ENCODE results near the gene NHEJ1. TPM values are rescaled to one million over a fixed set of nuclear protein-coding genes. Genes with fewer than 3 reads are reported as not detected.
A peak's percentile ranks its signal among the peaks of the same experiment; 100 is the strongest.

The NHEJ1 gene
- total and polyA plus RNA-seq, 7 experiments from 2014 or later = 11.4 to 32.7 (median 18.5) TPM

DNA sequence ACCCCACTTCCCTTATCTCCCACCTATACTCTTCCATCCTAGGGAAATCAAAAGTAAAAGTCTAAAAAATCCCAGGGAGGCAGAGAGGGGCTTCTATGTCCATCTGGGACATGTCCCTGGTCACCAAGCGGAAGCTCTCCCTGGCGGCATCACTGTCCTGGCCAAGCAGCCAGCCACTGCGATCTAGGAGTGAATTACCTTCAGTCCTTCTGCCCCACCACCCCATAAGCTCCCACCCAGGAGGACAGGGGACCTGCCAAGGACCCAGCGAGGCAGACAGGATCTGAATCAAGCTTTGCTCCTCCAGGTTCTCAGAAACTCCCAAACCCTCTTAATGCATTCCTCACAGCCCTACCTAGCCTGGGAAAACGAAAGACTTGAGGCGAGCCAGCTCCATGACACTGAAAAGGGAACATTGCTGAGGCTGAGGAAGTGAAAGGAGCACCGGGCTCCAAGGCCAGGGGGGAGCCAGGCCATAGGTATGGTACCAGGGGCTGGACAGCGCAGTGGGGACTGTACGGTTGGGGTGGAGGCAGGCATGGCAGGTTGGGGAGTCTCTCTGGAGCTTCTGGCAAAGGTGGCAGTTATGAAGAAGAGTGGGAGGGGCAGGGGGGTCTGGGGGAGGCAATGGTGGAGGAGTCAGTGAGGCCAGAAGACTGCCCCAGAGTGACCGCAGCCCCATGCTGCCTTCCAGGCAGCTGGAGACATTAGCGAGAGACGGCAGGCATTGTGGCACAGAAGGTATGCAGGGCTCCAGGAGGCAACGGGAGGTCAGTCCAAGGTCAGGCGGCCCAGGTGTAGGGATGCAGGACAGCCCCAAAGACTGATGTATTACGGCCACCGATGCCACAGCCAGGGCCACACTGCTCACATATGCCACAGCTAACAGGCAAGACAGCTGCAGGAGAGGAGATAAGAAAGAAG is 11.9 kb upstream of the NHEJ1 start:
- no peaks in the 10 kb centered on the region for H3K27me3 Mint-ChIP-seq
- Histone ChIP-seq H3K27me3 (ENCODE audit: control insufficient read depth in 2 of 2, insufficient read depth in 2 of 2, low read length in 2 of 2) (no peaks in the 10 kb centered on the region), H3K4me3 (ENCODE audit: low read length) (no peak overlapping the region), H3K36me3 (ENCODE audit: control insufficient read depth in 2 of 3, insufficient read depth in 3 of 3, low read length in 3 of 3) (peaks cover 13 to 35% (median 13%) of the 10 kb centered on the region in 3 experiments), H3K4me1 (ENCODE audit: control insufficient read depth in 2 of 2, insufficient read depth in 2 of 2, low read length in 2 of 2) (peaks cover 23 to 27% of the 10 kb centered on the region in 2 donors), H3K27ac (ENCODE audit: low read depth, low read length) (no peak overlapping the region), H3K9me3 (ENCODE audit: control insufficient read depth in 2 of 3, low read length in 3 of 3) (no peaks in the 10 kb centered on the region)
- DNase-seq (no peak), ATAC-seq (no peak)
- H3K4me1 Mint-ChIP-seq = peaks cover 32 to 46% (median 41%) of the 10 kb centered on the region in 7 donors
- ChIA-PET POLR2A (interaction anchor here (0.7 to 10.4 kb wide), 7 partner anchors 8 to 123 kb away, joined by 3 to 343 read pairs (median 7); partner anchors contain the start of genes ABCB6, ANKZF1, ATG9A and DNAJB2), CTCF (interaction anchor here (0.9 to 7.2 kb wide), 9 partner anchors 9 to 122 kb away, joined by 3 to 54 read pairs (median 4); partner anchors contain the start of gene ZFAND2B)
- peak overlapping the region in 6 of 9 donors; percentile 7 to 83 (median 40) for H3K27ac Mint-ChIP-seq
- peaks cover 0 to 2% (median 0%) of the 10 kb centered on the region in 11 donors for H3K9me3 Mint-ChIP-seq
- intact Hi-C loops (cut with micrococcal nuclease) = no loop called here
- H3K4me3 Mint-ChIP-seq = no peak overlapping the region
- H3K36me3 Mint-ChIP-seq = peaks cover 7 to 19% (median 10%) of the 10 kb centered on the region in 5 donors

DNA sequence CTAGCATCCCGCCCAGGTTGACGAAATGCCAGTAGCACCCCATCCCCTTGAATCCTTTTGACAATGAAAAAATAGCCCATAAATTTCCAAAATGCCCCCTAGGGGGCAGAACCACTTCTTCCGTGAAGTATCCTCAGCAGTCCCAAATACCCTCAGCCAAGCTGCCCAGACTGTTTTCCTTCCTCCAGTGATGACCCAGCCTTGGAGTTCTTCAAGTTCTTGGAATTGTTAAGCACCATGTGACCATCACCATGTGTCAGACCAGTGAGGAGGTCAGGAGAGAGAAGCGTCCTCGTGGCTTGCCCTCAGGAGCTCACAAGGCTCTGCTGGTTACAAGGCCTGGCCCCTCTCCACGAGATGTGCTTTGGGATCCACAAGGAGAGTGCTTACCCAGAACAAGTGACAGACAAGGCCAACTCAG is 10.6 kb upstream of the NHEJ1 start:
- H3K27me3 Mint-ChIP-seq = no peaks in the 10 kb centered on the region
- H3K4me1 Mint-ChIP-seq = peaks cover 33 to 44% (median 37%) of the 10 kb centered on the region in 7 donors
- ChIA-PET CTCF (interaction anchor here (0.7 to 7.2 kb wide), 11 partner anchors 11 to 127 kb away, joined by 3 to 54 read pairs (median 5); partner anchors contain the start of genes NHEJ1 and ZFAND2B), POLR2A (interaction anchor here (0.7 to 10.4 kb wide), 9 partner anchors 10 to 278 kb away, joined by 3 to 343 read pairs (median 3); partner anchors contain the start of genes ANKZF1, DNAJB2, TUBA4A and TUBA4B)
- H3K27ac Mint-ChIP-seq = peak overlapping the region in 7 of 9 donors; percentile 21 to 89 (median 65)
- Histone ChIP-seq H3K27ac (ENCODE audit: low read depth, low read length) (peak overlapping the region; percentile 40), H3K36me3 (ENCODE audit: control insufficient read depth in 2 of 3, insufficient read depth in 3 of 3, low read length in 3 of 3) (peaks cover 13 to 35% (median 13%) of the 10 kb centered on the region in 3 experiments), H3K4me3 (ENCODE audit: low read length) (no peak overlapping the region), H3K9me3 (ENCODE audit: control insufficient read depth in 2 of 3, low read length in 3 of 3) (no peaks in the 10 kb centered on the region), H3K27me3 (ENCODE audit: control insufficient read depth in 2 of 2, insufficient read depth in 2 of 2, low read length in 2 of 2) (no peaks in the 10 kb centered on the region), H3K4me1 (ENCODE audit: control insufficient read depth in 2 of 2, insufficient read depth in 2 of 2, low read length in 2 of 2) (peaks cover 18 to 27% of the 10 kb centered on the region in 2 donors)
- DNase-seq (peak in 7 of 9 donors; percentile 21 to 55 (median 50)), ATAC-seq (peak; percentile 69)
- H3K4me3 Mint-ChIP-seq = no peak overlapping the region
- H3K9me3 Mint-ChIP-seq = peaks cover 0 to 2% (median 0%) of the 10 kb centered on the region in 11 donors
- peaks cover 9 to 19% (median 11%) of the 10 kb centered on the region in 5 donors for H3K36me3 Mint-ChIP-seq
- intact Hi-C loops (cut with micrococcal nuclease) = loop anchor here (1.0 to 2.0 kb wide), 4 partner anchors 11 to 128 kb away; partner anchors contain the start of gene NHEJ1 (in 1 of the 2)

DNA sequence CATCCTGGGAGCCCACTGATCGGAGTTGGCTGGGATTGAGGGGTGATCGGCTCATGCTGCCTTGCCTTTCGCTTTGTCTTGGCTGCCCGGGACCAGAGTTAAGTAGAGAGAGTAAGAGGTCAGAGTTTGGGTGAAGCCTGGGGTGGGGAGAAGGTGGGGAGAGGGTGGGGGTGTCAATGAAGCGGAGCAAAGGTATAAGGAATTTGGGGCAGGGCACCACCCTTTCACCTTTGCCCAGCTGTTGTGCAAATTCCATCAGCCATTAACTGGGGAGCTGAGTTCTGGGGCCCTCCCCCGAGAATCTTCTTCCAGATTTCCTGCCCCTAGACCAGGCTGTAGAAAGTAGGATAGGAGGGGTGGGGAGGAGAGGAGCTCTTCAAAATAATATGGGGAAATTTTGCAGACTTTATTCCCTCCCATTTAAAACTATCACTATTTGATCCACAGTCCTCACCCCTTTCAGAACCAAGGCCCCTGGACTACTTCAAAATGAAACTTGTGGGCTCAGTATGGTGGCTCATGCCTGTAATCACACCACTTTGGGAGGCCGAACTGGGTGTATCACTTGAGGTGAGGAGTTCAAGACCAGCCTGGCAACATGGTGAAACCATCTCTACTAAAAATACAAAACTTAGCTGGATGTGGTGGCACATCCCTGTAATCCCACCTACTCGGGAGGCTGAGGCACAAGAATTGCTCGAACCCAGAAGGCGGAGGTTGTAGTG is 9.5 kb upstream of the NHEJ1 start, which contains the start of gene SLC23A3:
Gene SLC23A3 (minus strand): TSS at position 100 of the 725 bp plus-strand sequence. CDS start 45 bp downstream, at position 55.
- DNase-seq (no peak), ATAC-seq (no peak)
- CTCF ChIA-PET = interaction anchor here (0.9 to 3.5 kb wide), 8 partner anchors 11 to 125 kb away, joined by 3 to 32 read pairs (median 4); partner anchors contain the start of gene NHEJ1
- POLR2A ChIA-PET = interaction anchor here (1.2 to 10.4 kb wide), 3 partner anchors 37 to 82 kb away, joined by 3 to 343 read pairs (median 162); partner anchors contain the start of genes ANKZF1, TUBA4A, TUBA4B and ZFAND2B
- Histone ChIP-seq H3K4me1 (ENCODE audit: control insufficient read depth in 2 of 2, insufficient read depth in 2 of 2, low read length in 2 of 2) (peaks cover 7 to 19% of the 10 kb centered on the region in 2 donors), H3K4me3 (ENCODE audit: low read length) (no peak within 1 kb of the TSS), H3K9me3 (ENCODE audit: control insufficient read depth in 2 of 3, low read length in 3 of 3) (no peaks in the 10 kb centered on the region), H3K27me3 (ENCODE audit: control insufficient read depth in 2 of 2, insufficient read depth in 2 of 2, low read length in 2 of 2) (no peaks in the 10 kb centered on the region), H3K27ac (ENCODE audit: low read depth, low read length) (no peak within 1 kb of the TSS), H3K36me3 (ENCODE audit: control insufficient read depth in 2 of 3, insufficient read depth in 3 of 3, low read length in 3 of 3) (peaks cover 13 to 35% (median 13%) of the 10 kb centered on the region in 3 experiments)
- Mint-ChIP-seq H3K9me3 (peaks cover 0 to 2% (median 0%) of the 10 kb centered on the region in 11 donors), H3K27ac (no peak within 1 kb of the TSS), H3K4me3 (no peak within 1 kb of the TSS), H3K4me1 (peaks cover 22 to 33% (median 28%) of the 10 kb centered on the region in 7 donors), H3K36me3 (peaks cover 9 to 22% (median 11%) of the 10 kb centered on the region in 5 donors), H3K27me3 (no peaks in the 10 kb centered on the region)
- intact Hi-C loops (cut with micrococcal nuclease) = loop anchor here in 1 of 2 donors (2.0 kb wide), 1 partner anchor 129 kb away; no protein-coding TSS in a partner anchor

DNA sequence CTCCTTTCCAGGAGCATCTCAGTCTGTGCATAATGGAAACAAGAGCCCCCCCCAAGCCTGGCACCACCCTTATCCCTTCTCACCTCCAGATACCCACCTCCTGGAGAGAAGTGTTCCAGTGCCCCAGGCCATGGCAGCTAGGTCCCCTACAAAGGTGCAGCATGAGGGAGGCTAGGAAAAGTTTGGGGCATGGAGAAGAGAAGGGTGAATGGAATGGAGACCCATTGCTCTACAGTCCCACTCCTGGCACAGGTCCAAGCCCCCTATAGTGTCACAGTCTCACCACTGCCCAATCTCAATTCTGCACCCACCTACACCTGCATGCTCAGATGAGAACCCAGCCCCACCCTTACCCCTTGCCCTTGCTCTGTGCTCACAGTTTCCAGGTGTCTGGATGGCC is 8.3 kb upstream of the NHEJ1 start:
- no peak overlapping the region for H3K4me3 Mint-ChIP-seq
- ChIA-PET POLR2A (interaction anchor here (9.4 to 10.4 kb wide), 2 partner anchors 38 to 83 kb away, joined by 162 to 343 read pairs; partner anchors contain the start of genes TUBA4A, TUBA4B and ZFAND2B), CTCF (interaction anchor here (3.0 to 3.5 kb wide), 2 partner anchors 10 to 43 kb away, joined by 20 to 32 read pairs; partner anchors contain the start of gene NHEJ1)
- H3K27ac ChIP-seq (ENCODE audit: low read depth, low read length) = no peak overlapping the region
- no peak overlapping the region for H3K4me3 ChIP-seq (ENCODE audit: low read length)
- no peaks in the 10 kb centered on the region for H3K9me3 ChIP-seq (ENCODE audit: control insufficient read depth in 2 of 3, low read length in 3 of 3)
- peaks cover 3 to 25% (median 6%) of the 10 kb centered on the region in 3 experiments for H3K36me3 ChIP-seq (ENCODE audit: control insufficient read depth in 2 of 3, insufficient read depth in 3 of 3, low read length in 3 of 3)
- DNase-seq (no peak), ATAC-seq (no peak)
- H3K4me1 Mint-ChIP-seq = peaks cover 12 to 22% (median 17%) of the 10 kb centered on the region in 7 donors
- intact Hi-C loops (cut with micrococcal nuclease) = no loop called here
- H3K27me3 ChIP-seq (ENCODE audit: control insufficient read depth in 2 of 2, insufficient read depth in 2 of 2, low read length in 2 of 2) = no peaks in the 10 kb centered on the region
- peaks cover 0 to 7% of the 10 kb centered on the region in 2 donors for H3K4me1 ChIP-seq (ENCODE audit: control insufficient read depth in 2 of 2, insufficient read depth in 2 of 2, low read length in 2 of 2)
- H3K9me3 Mint-ChIP-seq = peaks cover 0 to 2% (median 0%) of the 10 kb centered on the region in 11 donors
- no peaks in the 10 kb centered on the region for H3K27me3 Mint-ChIP-seq
- peaks cover under 1 to 13% (median 6%) of the 10 kb centered on the region in 5 donors for H3K36me3 Mint-ChIP-seq
- H3K27ac Mint-ChIP-seq = no peak overlapping the region

DNA sequence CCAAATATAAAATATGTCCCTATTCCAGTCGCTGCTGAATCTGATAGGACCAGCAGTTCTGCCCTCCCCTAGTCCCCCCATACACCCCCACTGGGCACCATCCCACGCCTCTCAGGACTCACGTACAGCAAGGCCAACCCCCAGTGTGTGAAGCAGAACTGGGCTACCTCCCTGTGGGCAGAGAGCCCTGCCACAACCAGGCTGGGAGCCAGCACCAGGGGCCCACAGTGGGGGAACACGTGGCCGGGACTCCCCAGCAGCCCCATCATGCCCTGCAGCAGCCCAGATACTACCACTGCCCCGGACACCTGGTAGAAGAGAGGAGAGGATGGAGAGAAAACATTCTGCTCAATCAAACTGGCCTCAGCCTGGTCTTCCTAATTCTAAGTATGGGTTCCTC is 7.9 kb upstream of the NHEJ1 start:
- Mint-ChIP-seq H3K27ac (no peak overlapping the region), H3K36me3 (peaks cover 0 to 11% (median 6%) of the 10 kb centered on the region in 5 donors), H3K27me3 (no peaks in the 10 kb centered on the region), H3K4me1 (peaks cover 9 to 17% (median 15%) of the 10 kb centered on the region in 7 donors), H3K9me3 (peaks cover 0 to 2% (median 0%) of the 10 kb centered on the region in 11 donors), H3K4me3 (no peak overlapping the region)
- ChIA-PET CTCF (interaction anchor here (3.5 kb wide), 1 partner anchor 44 kb away, joined by 32 read pairs; no protein-coding TSS in a partner anchor), POLR2A (interaction anchor here (9.4 to 10.4 kb wide), 2 partner anchors 39 to 83 kb away, joined by 162 to 343 read pairs; partner anchors contain the start of genes TUBA4A, TUBA4B and ZFAND2B)
- DNase-seq (no peak), ATAC-seq (no peak)
- intact Hi-C loops (cut with micrococcal nuclease) = no loop called here
- Histone ChIP-seq H3K36me3 (ENCODE audit: control insufficient read depth in 2 of 3, insufficient read depth in 3 of 3, low read length in 3 of 3) (peaks cover 0 to 22% (median 5%) of the 10 kb centered on the region in 3 experiments), H3K4me3 (ENCODE audit: low read length) (no peak overlapping the region), H3K27ac (ENCODE audit: low read depth, low read length) (no peak overlapping the region), H3K27me3 (ENCODE audit: control insufficient read depth in 2 of 2, insufficient read depth in 2 of 2, low read length in 2 of 2) (no peaks in the 10 kb centered on the region), H3K4me1 (ENCODE audit: control insufficient read depth in 2 of 2, insufficient read depth in 2 of 2, low read length in 2 of 2) (peaks cover 0 to 5% of the 10 kb centered on the region in 2 donors), H3K9me3 (ENCODE audit: control insufficient read depth in 2 of 3, low read length in 3 of 3) (no peaks in the 10 kb centered on the region)

Data from naive thymus-derived CD4-positive, alpha-beta T cell (primary cell).